ENCODE results near the gene PCSK4. TPM values are rescaled to one million over a fixed set of nuclear protein-coding genes. Genes with fewer than 3 reads are reported as not detected.

The PCSK4 gene
- total RNA-seq, 4 donors from 2014 or later: 1.2 to 6.5 (median 2.9) TPM

GRCh38 chr19:1470305-1471009 lies 19.7 kb downstream of the PCSK4 start:
- H3K4me3 ChIP-seq (ENCODE audit: low read depth, poor library complexity, severe bottlenecking): no peak overlapping the region
- no peak for TF ChIP-seq CTCF (IDR thresholded peaks at IDR 0.05)
- no peak for TF ChIP-seq POLR2A (IDR thresholded peaks at IDR 0.05)
- intact Hi-C loops (cut with DNase I; ENCODE audit: low total_unique reads): no loop called here
- no peak for DNase-seq (ENCODE audit: low spot score in 2 of 2)
- 0 to 1% methylated on average over 10 to 35 of the region's 67 CpGs for WGBS, 2 donors

GRCh38 chr19:1470055-1470304 lies 20.2 kb downstream of the PCSK4 start:
- no peak for DNase-seq (ENCODE audit: low spot score in 2 of 2)
- no CpG with 5 or more reads among the region's 22 CpGs for WGBS, 2 donors
- no peak overlapping the region for H3K4me3 ChIP-seq (ENCODE audit: low read depth, poor library complexity, severe bottlenecking)
- intact Hi-C loops (cut with DNase I; ENCODE audit: low total_unique reads): no loop called here
- TF ChIP-seq CTCF (IDR thresholded peaks at IDR 0.05): no peak
- TF ChIP-seq POLR2A (IDR thresholded peaks at IDR 0.05): no peak

GRCh38 chr19:1469255-1470054 lies 20.7 kb downstream of the PCSK4 start:
- no peak overlapping the region for H3K4me3 ChIP-seq (ENCODE audit: low read depth, poor library complexity, severe bottlenecking)
- intact Hi-C loops (cut with DNase I; ENCODE audit: low total_unique reads): no loop called here
- WGBS, 2 donors: 0 to 1% methylated on average over 25 to 34 of the region's 117 CpGs
- TF ChIP-seq CTCF (IDR thresholded peaks at IDR 0.05): no peak
- TF ChIP-seq POLR2A (IDR thresholded peaks at IDR 0.05): no peak
- DNase-seq (ENCODE audit: low spot score in 2 of 2): no peak

GRCh38 chr19:1468821-1469254 lies 21.3 kb downstream of the PCSK4 start:
- TF ChIP-seq CTCF (IDR thresholded peaks at IDR 0.05): no peak
- TF ChIP-seq POLR2A (IDR thresholded peaks at IDR 0.05): no peak
- intact Hi-C loops (cut with DNase I; ENCODE audit: low total_unique reads): no loop called here
- WGBS, 2 donors: 0% methylated on average over 3 to 45 of the region's 47 CpGs
- no peak overlapping the region for H3K4me3 ChIP-seq (ENCODE audit: low read depth, poor library complexity, severe bottlenecking)
- DNase-seq (ENCODE audit: low spot score in 2 of 2): no peak

- intact Hi-C loops (cut with DNase I; ENCODE audit: low total_unique reads): no loop called here
- no peak overlapping the region for H3K4me3 ChIP-seq (ENCODE audit: low read depth, poor library complexity, severe bottlenecking)
- TF ChIP-seq CTCF (IDR thresholded peaks at IDR 0.05): no peak
- no peak for TF ChIP-seq POLR2A (IDR thresholded peaks at IDR 0.05)
- no peak for DNase-seq (ENCODE audit: low spot score in 2 of 2)
- 4 to 10% methylated on average over 8 to 42 of the region's 49 CpGs for WGBS, 2 donors
These were observed 21.8 kb downstream of the PCSK4 start for GRCh38 chr19:1468274-1468820.
